AG10803 (cell line): ENCODE data around the gene TPRX2.
"Not testable (repeated sequence)": the region's sequence is repeated elsewhere in the genome, so short reads cannot be mapped to it uniquely, and the experiment has no call there.

Experiments used
- DNase-seq: peaks from one replicate; pipeline ENCODE4 v3.0.0; 2010; ENCODE audit warnings: low read depth
- H3K4me3 ChIP-seq: 2 replicates; pipeline ENCODE4 v1.5.1; 2011; ENCODE audit warnings: mild to moderate bottlenecking, low read length, control low read depth
- CTCF ChIP-seq: conservative IDR thresholded peaks from 2 replicates; pipeline ENCODE4 v1.5.1; 2011; ENCODE audit warnings: mild to moderate bottlenecking, low read length, control low read depth, inconsistent platforms

TPRX2 gene

GRCh38 chr19:47848425-47848822 lies 10.6 kb upstream of the TPRX2 start:
- no peak for TF ChIP-seq CTCF
- H3K4me3 ChIP-seq = no peak overlapping the region
- no peak for DNase-seq

DNA sequence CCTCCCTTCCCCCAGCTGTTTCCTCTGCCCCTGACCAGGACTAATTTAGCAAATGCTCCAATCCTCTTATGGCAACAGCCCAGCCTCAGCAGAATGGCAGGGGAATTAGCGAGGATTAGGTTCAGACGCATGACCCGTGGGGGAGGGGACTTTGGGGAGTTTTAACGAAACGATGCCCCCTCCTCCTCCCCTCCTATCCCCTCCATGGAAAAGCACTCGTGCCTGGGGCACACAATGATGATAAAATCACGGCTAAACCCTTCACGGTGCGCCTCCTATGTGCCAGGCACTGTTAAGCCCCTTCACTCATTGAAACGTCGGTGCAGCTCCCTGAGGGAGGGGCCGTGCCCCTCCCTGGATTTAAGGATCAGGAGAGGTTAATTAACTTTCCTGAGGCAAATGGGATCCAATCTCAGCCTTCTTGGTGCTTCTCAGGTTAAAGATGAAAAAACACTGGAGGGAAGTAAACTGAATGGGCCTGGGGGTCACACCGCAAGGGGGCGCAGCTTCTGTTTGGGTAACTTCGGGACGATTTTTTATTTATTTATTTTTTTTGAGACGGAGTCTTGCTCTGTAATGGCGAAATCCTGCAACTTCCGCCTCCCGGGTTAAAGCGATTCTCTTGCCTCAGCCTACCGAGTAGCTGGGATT lies 10.1 kb upstream of the TPRX2 start:
- peak; percentile 4 for DNase-seq
- TF ChIP-seq CTCF = peak; percentile 37
- H3K4me3 ChIP-seq = no peak overlapping the region

GRCh38 chr19:47853003-47853402 lies 6.0 kb upstream of the TPRX2 start:
- DNase-seq = no peak
- TF ChIP-seq CTCF = no peak
- H3K4me3 ChIP-seq = no peak overlapping the region

DNA sequence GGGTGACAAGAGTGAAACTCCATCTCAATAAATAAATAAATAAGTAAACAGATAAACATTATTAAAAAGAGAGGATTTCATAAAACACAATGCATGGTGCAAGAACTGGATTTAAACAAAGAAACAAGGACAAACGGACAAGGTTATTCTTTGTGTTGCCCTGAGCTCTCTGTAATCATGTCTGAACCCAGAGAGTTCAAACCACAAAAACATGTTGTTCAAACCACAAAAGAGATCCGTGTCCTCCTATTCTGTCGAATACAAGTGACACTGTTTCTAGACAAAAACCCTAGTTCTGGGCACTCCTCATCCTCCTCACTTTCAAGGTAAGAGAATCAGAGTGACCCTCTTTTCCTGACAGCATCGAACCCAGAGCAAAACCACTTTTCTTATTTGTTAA lies 4.6 kb upstream of the TPRX2 start:
- TF ChIP-seq CTCF = no peak
- DNase-seq = no peak

GRCh38 chr19:47858231-47858630 lies 804 bp upstream of the TPRX2 start:
- DNase-seq, H3K4me3 ChIP-seq: not testable (repeated sequence)

More for the DNA sequence above, 4.6 kb upstream of the TPRX2 start:
- no peak overlapping the region for H3K4me3 ChIP-seq

DNA sequence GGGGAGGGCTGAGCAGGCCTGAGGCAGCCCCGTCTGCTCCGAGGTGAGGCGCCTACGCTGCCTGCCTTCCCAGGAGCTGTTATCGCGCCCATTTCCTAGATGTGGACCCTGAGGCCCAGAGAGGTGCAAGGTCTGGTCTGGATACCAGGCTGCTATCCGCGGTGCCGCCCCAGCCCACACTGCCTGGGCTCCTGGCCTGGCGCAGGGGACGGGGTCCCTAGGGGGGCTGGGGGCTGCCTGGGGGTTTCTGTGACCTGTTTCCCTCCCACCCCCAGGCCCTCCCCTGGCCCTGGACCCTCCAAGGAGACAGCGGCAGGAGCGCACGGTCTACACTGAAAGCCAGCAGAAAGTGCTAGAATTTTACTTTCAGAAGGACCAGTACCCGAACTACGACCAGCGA lies 803 bp downstream of the TPRX2 start:
- H3K4me3 ChIP-seq, DNase-seq: not testable (repeated sequence)

DNA sequence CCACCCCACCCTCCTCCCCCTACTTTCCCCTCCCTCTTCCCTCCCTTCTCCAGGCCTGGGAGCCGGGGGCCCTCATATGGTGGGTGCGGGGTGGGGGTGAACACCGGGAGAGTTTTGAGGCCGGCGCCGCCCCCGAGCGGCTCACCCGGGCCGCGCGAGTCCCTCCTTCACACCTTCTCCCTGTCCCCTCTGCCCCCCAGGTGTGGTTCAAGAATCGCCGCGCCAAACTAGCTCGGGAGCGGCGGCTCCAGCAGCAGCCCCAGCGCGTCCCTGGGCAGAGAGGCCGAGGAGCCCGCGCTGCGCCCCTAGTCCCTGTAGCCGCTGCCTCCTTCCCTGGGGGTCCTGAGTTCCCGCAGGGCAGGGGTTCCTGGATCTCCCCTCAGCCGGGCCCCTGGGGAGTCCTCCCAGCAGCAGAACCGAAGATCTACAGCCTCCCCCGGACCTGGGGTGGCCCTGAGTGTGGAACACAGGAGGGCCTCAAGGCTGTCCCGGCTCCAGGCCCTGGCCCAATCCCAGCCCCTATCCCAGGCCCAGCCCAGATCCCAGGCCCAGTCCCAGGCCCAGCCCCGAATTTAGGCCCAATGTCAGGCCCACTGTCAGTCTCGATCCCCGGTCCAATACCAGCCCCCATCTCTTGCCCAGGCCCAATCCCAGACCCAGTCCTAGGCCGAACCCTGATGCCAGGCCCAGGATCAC lies 1.7 kb downstream of the TPRX2 start:
- no peak overlapping the region for H3K4me3 ChIP-seq
- no peak for TF ChIP-seq CTCF
- no peak for DNase-seq

GRCh38 chr19:47861630-47862029 lies 2.6 kb downstream of the TPRX2 start:
- no peak for TF ChIP-seq CTCF
- H3K4me3 ChIP-seq = no peak overlapping the region
- no peak for DNase-seq
